ENCODE measurements around the gene TSR3. TPM values are rescaled to one million over a fixed set of nuclear protein-coding genes. Genes with fewer than 3 reads are reported as not detected.

Gene TSR3
- total RNA-seq, 3 donors from 2014 or later (not counting 1 experiment from before 2014, with no cell fraction given): 29.4 to 34.7 (median 29.7) TPM

- ATAC-seq (no peak), DNase-seq (no peak)
- no peaks in the 10 kb centered on the region for H3K36me3 Mint-ChIP-seq
- H3K9me3 Mint-ChIP-seq: no peaks in the 10 kb centered on the region
- no peaks in the 10 kb centered on the region for H3K9me3 ChIP-seq (ENCODE audit: control insufficient read depth, insufficient read depth, low read length)
- TF ChIP-seq, protein P1, sequence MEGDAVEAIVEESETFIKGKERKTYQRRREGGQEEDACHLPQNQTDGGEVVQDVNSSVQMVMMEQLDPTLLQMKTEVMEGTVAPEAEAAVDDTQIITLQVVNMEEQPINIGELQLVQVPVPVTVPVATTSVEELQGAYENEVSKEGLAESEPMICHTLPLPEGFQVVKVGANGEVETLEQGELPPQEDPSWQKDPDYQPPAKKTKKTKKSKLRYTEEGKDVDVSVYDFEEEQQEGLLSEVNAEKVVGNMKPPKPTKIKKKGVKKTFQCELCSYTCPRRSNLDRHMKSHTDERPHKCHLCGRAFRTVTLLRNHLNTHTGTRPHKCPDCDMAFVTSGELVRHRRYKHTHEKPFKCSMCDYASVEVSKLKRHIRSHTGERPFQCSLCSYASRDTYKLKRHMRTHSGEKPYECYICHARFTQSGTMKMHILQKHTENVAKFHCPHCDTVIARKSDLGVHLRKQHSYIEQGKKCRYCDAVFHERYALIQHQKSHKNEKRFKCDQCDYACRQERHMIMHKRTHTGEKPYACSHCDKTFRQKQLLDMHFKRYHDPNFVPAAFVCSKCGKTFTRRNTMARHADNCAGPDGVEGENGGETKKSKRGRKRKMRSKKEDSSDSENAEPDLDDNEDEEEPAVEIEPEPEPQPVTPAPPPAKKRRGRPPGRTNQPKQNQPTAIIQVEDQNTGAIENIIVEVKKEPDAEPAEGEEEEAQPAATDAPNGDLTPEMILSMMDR (IDR thresholded peaks at IDR 0.05): no peak
- H3K4me3 Mint-ChIP-seq: no peak overlapping the region
- no peak overlapping the region for H3K27ac Mint-ChIP-seq
- intact Hi-C loops (cut with micrococcal nuclease): no loop called here
- no peak overlapping the region for H3K4me3 ChIP-seq (ENCODE audit: low read length)
- peaks cover 54% of the 10 kb centered on the region for H3K36me3 ChIP-seq (ENCODE audit: control insufficient read depth, insufficient read depth, low read length)
- no peaks in the 10 kb centered on the region for H3K27me3 ChIP-seq (ENCODE audit: control insufficient read depth, insufficient read depth, low read length)
- no peak overlapping the region for H3K27ac ChIP-seq (ENCODE audit: low read length)
- WGBS (ENCODE audit: insufficient coverage): 96% methylated on average over 24 of the region's 24 CpGs
- H3K4me1 ChIP-seq (ENCODE audit: control insufficient read depth, insufficient read depth, low read length): no peaks in the 10 kb centered on the region
- H3K27me3 Mint-ChIP-seq (ENCODE audit: low read depth in 2 of 2): no peaks in the 10 kb centered on the region
- no peaks in the 10 kb centered on the region for H3K4me1 Mint-ChIP-seq
These were observed 15.1 kb upstream of the TSR3 start for GRCh38 chr16:1366712-1367299.

GRCh38 chr16:1366060-1366711 lies 14.5 kb upstream of the TSR3 start:
- Mint-ChIP-seq H3K4me3 (no peak overlapping the region), H3K9me3 (no peaks in the 10 kb centered on the region), H3K4me1 (no peaks in the 10 kb centered on the region), H3K36me3 (no peaks in the 10 kb centered on the region), H3K27me3 (ENCODE audit: low read depth in 2 of 2) (no peaks in the 10 kb centered on the region), H3K27ac (no peak overlapping the region)
- DNase-seq (no peak), ATAC-seq (no peak)
- Histone ChIP-seq H3K27ac (ENCODE audit: low read length) (no peak overlapping the region), H3K9me3 (ENCODE audit: control insufficient read depth, insufficient read depth, low read length) (no peaks in the 10 kb centered on the region), H3K36me3 (ENCODE audit: control insufficient read depth, insufficient read depth, low read length) (peaks cover 57% of the 10 kb centered on the region), H3K27me3 (ENCODE audit: control insufficient read depth, insufficient read depth, low read length) (no peaks in the 10 kb centered on the region), H3K4me1 (ENCODE audit: control insufficient read depth, insufficient read depth, low read length) (no peaks in the 10 kb centered on the region), H3K4me3 (ENCODE audit: low read length) (no peak overlapping the region)
- TF ChIP-seq, protein P1 (IDR thresholded peaks at IDR 0.05): no peak
- WGBS (ENCODE audit: insufficient coverage): 91% methylated on average over 29 of the region's 29 CpGs
- intact Hi-C loops (cut with micrococcal nuclease): no loop called here

- H3K36me3 Mint-ChIP-seq: no peaks in the 10 kb centered on the region
- H3K9me3 ChIP-seq (ENCODE audit: control insufficient read depth, insufficient read depth, low read length): no peaks in the 10 kb centered on the region
- H3K4me3 Mint-ChIP-seq: no peak overlapping the region
- no peak for DNase-seq
- H3K27me3 Mint-ChIP-seq (ENCODE audit: low read depth in 2 of 2): no peaks in the 10 kb centered on the region
- peaks cover 55% of the 10 kb centered on the region for H3K36me3 ChIP-seq (ENCODE audit: control insufficient read depth, insufficient read depth, low read length)
- intact Hi-C loops (cut with micrococcal nuclease): no loop called here
- no peaks in the 10 kb centered on the region for H3K9me3 Mint-ChIP-seq
- WGBS (ENCODE audit: insufficient coverage): 89% methylated on average over 22 of the region's 22 CpGs
- TF ChIP-seq, protein P1 (IDR thresholded peaks at IDR 0.05): no peak
- no peaks in the 10 kb centered on the region for H3K27me3 ChIP-seq (ENCODE audit: control insufficient read depth, insufficient read depth, low read length)
- H3K27ac ChIP-seq (ENCODE audit: low read length): no peak overlapping the region
- no peak for ATAC-seq
- H3K4me1 ChIP-seq (ENCODE audit: control insufficient read depth, insufficient read depth, low read length): no peaks in the 10 kb centered on the region
- H3K27ac Mint-ChIP-seq: no peak overlapping the region
- H3K4me1 Mint-ChIP-seq: no peaks in the 10 kb centered on the region
- H3K4me3 ChIP-seq (ENCODE audit: low read length): no peak overlapping the region
These were observed 12.8 kb upstream of the TSR3 start for GRCh38 chr16:1364510-1364909.
